Measurements from ENCODE around the gene CLP1.
"Not testable (repeated sequence)": the region's sequence is repeated elsewhere in the genome, so short reads cannot be mapped to it uniquely, and the experiment has no call there.

CLP1 gene

GRCh38 chr11:57667117-57667735 is 9.7 kb downstream of the CLP1 start:
- DNase-seq, result peak; percentile 97

- peak; percentile 99 for DNase-seq
These were observed 10.3 kb downstream of the CLP1 start, which contains the start of gene ZDHHC5 for GRCh38 chr11:57667736-57668433. Gene ZDHHC5, plus strand, starts transcription at chr11:57668114. Its CDS starts 4,977 bp downstream, at chr11:57673091.

- peak; percentile 51 for DNase-seq
These were observed 10.8 kb downstream of the CLP1 start for GRCh38 chr11:57668434-57668782.

- DNase-seq, result no peak
These were observed 16.7 kb downstream of the CLP1 start for GRCh38 chr11:57674251-57674650.

GRCh38 chr11:57675176-57675941 is 17.8 kb downstream of the CLP1 start:
- DNase-seq, result no peak

GRCh38 chr11:57679396-57679795 is 21.8 kb downstream of the CLP1 start:
- no peak for DNase-seq

- DNase-seq, result no peak
These were observed 23.0 kb downstream of the CLP1 start for GRCh38 chr11:57680552-57680874.

GRCh38 chr11:57681168-57681567 is 23.6 kb downstream of the CLP1 start:
- DNase-seq, result no peak

GRCh38 chr11:57690474-57690873 is 32.9 kb downstream of the CLP1 start:
- DNase-seq, result not testable (repeated sequence)

- DNase-seq, result no peak
These were observed 41.3 kb downstream of the CLP1 start for GRCh38 chr11:57698843-57699365.

GRCh38 chr11:57699813-57700212 is 42.3 kb downstream of the CLP1 start:
- no peak for DNase-seq

- DNase-seq, result no peak
These were observed 42.9 kb downstream of the CLP1 start for GRCh38 chr11:57700425-57700824.

- no peak for DNase-seq
These were observed 45.8 kb downstream of the CLP1 start for GRCh38 chr11:57703341-57703740.

- DNase-seq, result no peak
These were observed 47.4 kb downstream of the CLP1 start for GRCh38 chr11:57704932-57705331.

- not testable (repeated sequence) for DNase-seq
These were observed 47.9 kb downstream of the CLP1 start for GRCh38 chr11:57705432-57705831.

- DNase-seq, result no peak
These were observed 52.3 kb downstream of the CLP1 start for GRCh38 chr11:57709802-57710367.
